ENCODE results near the gene CLDND2.

DNA sequence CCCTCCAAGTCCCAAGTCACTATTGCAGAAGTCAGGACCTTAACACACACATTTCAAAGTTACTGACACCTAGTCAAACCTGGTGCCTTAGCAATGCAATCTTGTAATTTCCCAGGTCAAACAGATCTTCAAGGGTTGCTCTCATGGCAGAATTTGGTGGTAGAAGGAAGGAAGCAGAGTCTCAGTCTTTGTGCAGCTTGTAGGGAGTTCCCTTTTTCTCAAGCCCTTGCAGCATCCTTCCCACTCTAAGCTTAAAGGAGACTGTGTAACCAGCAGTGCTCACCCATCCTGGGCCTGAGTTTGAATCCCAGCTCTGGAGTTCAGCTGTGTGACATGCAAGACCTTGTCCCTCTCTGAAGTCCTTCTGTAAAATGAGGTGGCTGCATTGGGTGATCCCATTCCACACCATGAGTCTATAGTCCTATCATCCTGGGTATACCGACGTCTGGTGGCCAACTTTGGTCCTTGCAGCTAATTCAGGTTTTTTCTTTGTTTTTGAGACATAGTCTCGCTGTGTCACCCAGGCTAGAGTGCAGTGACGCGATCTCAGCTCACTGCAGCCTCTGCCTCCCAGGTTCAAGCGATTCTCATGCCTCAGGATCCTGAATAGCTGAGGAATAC is 38.8 kb upstream of the CLDND2 start:
- TF ChIP-seq CTCF (tag by site-specific recombination; IDR thresholded peaks at IDR 0.05) (peak; percentile 39; the same call in 1 of the 2 replicates), ZBTB26 (tag by site-specific recombination; optimal IDR thresholded peaks at IDR 0.05) (no peak)
